A673 (cell line): ENCODE results near the gene EPN2.

ENCODE experiments used
- EZH2 ChIP-seq: fragments of 200-600 bp; sonication (generic); IDR thresholded peaks from 2 replicates; pipeline ENCODE4 v1.6.1; 2017; ENCODE audit warnings: borderline replicate concordance, low read depth, mild to moderate bottlenecking, mixed read lengths, antibody characterized with exemption, low read length; ENCODE audit not compliant: poor library complexity, severe bottlenecking
- TF ChIP-seq, protein P1 (sequence below): fragments of 300-800, 200-600 bp; sonication (generic); conservative IDR thresholded peaks from 2 replicates; pipeline ENCODE4 v1.5.1; 2017; ENCODE audit warnings: low read depth, mild to moderate bottlenecking, antibody characterized with exemption, low read length, moderate library complexity, mixed read lengths

DNA sequence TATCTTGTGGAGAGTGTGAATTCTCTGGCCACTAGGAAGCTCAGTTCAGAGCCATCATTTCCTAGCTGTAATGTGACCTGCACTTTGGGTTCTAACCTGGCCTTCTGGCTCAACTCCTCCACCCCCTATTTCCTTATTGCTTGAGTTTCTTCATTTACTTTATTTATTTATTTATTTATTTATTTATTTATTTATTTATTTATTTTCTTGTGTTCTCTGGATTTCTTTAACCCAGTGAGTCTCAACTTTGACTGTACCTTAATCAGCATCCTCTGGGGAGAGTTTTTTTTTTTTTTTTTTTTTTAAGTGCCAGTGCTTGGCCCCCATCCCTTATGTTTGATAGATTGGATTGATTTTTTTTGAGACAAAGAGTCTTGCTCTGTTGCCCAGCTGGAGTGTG is 18.1 kb downstream of the EPN2 start:
- TF ChIP-seq, protein P1, sequence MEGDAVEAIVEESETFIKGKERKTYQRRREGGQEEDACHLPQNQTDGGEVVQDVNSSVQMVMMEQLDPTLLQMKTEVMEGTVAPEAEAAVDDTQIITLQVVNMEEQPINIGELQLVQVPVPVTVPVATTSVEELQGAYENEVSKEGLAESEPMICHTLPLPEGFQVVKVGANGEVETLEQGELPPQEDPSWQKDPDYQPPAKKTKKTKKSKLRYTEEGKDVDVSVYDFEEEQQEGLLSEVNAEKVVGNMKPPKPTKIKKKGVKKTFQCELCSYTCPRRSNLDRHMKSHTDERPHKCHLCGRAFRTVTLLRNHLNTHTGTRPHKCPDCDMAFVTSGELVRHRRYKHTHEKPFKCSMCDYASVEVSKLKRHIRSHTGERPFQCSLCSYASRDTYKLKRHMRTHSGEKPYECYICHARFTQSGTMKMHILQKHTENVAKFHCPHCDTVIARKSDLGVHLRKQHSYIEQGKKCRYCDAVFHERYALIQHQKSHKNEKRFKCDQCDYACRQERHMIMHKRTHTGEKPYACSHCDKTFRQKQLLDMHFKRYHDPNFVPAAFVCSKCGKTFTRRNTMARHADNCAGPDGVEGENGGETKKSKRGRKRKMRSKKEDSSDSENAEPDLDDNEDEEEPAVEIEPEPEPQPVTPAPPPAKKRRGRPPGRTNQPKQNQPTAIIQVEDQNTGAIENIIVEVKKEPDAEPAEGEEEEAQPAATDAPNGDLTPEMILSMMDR, result no peak
- TF ChIP-seq EZH2, result no peak
